HCT116 (cell line): ENCODE results near the gene STIM1.

Experiments
- TF ChIP-seq, protein P1 (sequence below), 3 experiments: fragments of 200-600 bp in 1 of 3; sonication (generic) in 1 of 3; IDR thresholded peaks in 2 of 3; conservative IDR thresholded peaks in 1 of 3; 2 replicates each; pipeline ENCODE4 v1.5.1; 2012 to 2017; ENCODE audit warnings: low read depth in 2 of 3, low read length in 2 of 3, antibody characterized with exemption in 1 of 3, borderline replicate concordance in 1 of 3, control low read depth in 1 of 3, mild to moderate bottlenecking in 1 of 3, mixed read lengths in 1 of 3, mixed run types in 1 of 3, moderate library complexity in 1 of 3; ENCODE audit not compliant: insufficient read depth in 1 of 3
- TF ChIP-seq, protein P2 (sequence below): IDR thresholded peaks from 2 replicates; pipeline ENCODE4 v1.6.1; 2012

DNA sequence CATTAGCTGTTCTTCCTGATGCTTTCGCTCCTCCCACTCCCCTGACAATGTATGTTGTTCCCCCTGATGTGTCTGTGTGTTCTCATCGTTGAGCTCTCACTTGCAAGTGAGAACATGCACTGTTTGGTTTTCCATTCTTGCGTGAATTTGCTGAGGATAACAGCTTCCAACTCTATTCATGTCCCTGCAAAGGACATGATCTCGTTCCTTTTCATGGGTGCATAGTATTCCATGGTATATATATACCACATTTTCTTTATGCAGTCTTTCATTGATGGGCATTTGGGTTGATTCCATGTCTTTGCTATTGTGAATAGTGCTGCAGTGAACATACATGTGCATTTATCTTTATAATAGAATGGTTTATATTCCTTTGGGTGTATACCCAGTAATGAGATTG, 180.5 kb downstream of the STIM1 start:
- TF ChIP-seq, protein P1, sequence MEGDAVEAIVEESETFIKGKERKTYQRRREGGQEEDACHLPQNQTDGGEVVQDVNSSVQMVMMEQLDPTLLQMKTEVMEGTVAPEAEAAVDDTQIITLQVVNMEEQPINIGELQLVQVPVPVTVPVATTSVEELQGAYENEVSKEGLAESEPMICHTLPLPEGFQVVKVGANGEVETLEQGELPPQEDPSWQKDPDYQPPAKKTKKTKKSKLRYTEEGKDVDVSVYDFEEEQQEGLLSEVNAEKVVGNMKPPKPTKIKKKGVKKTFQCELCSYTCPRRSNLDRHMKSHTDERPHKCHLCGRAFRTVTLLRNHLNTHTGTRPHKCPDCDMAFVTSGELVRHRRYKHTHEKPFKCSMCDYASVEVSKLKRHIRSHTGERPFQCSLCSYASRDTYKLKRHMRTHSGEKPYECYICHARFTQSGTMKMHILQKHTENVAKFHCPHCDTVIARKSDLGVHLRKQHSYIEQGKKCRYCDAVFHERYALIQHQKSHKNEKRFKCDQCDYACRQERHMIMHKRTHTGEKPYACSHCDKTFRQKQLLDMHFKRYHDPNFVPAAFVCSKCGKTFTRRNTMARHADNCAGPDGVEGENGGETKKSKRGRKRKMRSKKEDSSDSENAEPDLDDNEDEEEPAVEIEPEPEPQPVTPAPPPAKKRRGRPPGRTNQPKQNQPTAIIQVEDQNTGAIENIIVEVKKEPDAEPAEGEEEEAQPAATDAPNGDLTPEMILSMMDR (IDR thresholded peaks at IDR 0.05 in 2 of 3, conservative IDR thresholded peaks at IDR 0.05 in 1 of 3; ENCODE audit: borderline replicate concordance in 1 of 3, insufficient read depth in 1 of 3, low read depth in 2 of 3, low read length in 2 of 3) = no peak
- TF ChIP-seq, protein P2, sequence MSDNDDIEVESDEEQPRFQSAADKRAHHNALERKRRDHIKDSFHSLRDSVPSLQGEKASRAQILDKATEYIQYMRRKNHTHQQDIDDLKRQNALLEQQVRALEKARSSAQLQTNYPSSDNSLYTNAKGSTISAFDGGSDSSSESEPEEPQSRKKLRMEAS = no peak
